Stimulated activated naive CD4-positive, alpha-beta T cell (primary cell): ENCODE measurements around the gene SETX.

Experiments
- DNase-seq, 6 experiments: peaks; one replicate each; lab custom pipeline; 2025; lab: John Stamatoyannopoulos, UW

Gene SETX

DNA sequence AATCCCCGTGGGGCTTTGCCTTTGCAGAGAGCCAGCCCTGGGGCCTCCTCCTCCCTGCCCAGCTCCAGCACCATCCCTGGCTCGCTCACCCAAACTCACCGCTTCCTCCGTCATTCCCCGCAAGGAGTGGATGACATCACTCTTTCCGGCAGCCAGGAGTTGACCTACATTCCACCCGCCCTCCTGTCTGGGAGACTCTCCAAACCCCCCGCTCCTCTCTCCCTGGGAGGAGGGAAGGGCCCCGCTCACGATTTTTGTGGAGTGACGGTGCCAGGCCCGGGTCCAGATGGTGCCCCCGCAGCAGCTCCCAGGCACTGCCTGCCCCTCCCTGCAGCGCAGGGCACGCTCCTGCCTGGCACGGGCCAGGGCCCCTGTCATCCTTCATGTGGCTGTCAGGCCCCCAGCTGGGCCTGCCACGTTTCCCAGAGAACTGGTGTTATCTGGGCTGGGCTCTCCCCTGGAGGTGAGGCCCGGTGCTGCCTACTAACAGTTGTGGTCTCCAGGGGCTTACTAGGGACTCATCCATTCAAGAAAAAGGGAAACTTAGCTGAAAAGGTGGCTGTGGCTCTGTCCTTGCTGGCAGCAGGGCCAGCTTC lies 140.7 kb downstream of the SETX start:
- DNase-seq: no peak

- DNase-seq: no peak
Observed at GRCh38 chr9:132211570-132211969, 143.2 kb downstream of the SETX start.
